GM18519 (cell line): ENCODE data around the gene GTF2A1.
"Not testable (repeated sequence)": the region's sequence is repeated elsewhere in the genome, so short reads cannot be mapped to it uniquely, and the experiment has no call there.

Experiments
- ATAC-seq: cut with Tn5 transposase; IDR thresholded peaks from one replicate; pipeline ENCODE4 v1.9.1; 2021; ENCODE audit warnings: mild to moderate bottlenecking, moderate library complexity; ENCODE audit not compliant: unreplicated experiment, low FRiP score

Gene GTF2A1

DNA sequence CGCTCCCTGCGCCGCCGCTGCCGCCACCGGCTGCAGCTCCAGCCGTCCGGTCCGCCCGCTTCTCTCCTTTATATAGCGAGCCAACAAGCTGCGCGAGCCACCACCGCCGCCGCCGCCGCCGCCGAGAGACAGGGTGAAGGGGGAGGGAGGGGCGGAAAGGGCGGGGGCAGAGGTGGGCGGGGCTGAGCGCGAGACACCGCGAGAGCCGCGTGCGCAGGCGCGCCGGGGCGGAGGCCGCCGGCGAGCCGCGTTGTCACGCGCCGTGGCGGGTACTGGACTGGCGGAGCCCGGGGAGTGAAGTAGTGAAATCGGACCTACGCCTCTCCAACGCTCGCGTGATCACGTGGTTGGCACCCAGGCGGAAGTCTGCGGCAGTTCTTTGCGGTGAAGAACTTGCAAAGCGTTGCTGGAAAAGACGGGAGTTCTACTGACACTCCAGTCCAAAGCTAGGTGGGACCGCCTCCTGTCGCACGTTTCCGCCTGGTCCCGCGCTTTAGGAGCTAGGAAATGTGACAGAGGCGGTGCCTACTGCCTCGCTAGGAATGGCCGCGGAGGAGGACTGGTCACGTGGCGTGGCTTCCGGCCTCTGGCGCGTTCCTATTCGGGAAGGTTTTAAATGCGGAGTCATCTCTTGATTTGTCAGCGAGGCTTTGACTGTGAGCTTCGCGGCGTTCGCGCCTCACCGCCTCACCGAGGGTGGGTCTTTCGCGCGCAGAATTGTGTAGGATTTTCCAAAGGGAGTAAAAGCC is at the start of gene GTF2A1:
Gene GTF2A1, minus strand, starts transcription at position 130 of the 749 bp plus-strand sequence. CDS start 441 bp downstream, outside the sequence.
- ATAC-seq, result peak; percentile 68

DNA sequence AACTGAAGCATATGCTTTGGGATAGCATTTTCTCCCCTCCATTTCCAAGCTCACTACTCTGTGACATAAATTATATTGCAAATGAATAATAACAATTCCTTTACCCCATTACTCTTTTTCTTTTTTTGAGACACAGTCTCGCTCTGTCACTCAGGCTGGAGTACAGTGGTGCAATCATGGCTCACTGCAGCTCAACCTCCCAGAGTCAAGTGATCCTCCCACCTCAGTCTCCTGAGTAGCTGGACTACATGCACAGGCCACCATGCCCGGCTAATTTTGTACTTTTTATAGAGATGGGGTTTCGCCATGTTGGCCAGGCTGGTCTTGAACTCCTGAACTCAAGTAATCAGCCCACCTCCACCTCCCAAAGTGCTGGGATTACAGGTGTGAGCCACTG is 49.2 kb upstream of the GTF2A1 start:
- ATAC-seq, result no peak

DNA sequence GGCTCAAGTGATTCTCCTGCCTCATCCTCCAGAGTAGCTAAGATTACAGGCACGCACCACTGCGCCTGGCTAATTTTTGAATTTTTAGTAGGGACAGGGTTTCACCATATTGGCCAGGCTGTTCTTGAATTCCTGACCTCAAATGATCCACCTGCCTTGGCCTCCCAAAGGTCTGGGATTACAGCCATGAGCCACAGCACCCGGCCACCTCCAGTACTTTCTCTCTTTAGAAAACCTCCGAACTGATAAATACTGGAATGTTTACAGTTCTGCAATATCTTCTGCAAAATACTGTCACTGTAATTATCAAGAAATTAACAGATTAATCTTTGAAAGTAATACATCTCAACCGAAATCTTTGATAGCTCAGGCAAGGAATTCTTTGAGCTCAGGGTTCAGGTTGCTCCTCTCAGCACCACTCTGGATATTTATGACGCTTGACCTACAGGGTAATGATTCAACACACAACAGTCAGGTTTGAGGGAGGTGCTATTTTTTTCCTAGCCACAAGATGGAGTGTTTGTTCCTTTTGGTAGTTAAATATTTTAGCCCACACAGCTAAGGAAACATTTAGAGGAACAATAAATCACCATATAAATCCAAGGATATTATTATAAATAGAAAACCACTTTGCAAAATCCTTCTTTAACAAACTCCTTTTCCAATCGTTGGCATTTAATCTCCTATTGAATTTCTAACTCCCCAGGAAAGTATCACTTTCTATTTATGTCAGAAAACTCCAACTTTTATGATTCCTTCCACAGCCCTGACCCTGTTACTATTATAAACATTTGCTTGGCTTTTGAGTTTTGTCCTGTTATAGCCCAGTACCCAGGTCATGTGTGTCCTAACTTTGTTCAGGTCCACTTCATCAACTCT is 48.6 kb upstream of the GTF2A1 start:
- ATAC-seq, result peak; percentile 57

DNA sequence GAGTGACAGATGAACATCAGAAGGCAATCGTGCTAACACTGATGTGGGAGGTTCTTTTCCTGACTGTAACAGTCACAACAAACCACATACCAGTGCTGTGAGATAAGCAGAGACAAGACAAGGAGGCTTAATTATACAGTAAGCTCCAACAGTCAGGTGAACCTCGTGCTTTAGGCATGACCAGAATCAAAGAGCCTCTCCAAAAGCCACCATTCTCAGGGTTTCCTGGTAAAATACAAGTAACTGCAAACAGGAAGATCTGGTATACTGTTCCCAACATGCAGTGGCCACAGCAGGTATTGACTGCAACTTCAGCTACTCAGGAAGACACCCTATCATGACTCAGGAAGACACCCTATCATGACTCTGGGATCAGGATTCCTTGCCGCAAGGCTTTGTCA is 47.3 kb upstream of the GTF2A1 start:
- no peak for ATAC-seq

DNA sequence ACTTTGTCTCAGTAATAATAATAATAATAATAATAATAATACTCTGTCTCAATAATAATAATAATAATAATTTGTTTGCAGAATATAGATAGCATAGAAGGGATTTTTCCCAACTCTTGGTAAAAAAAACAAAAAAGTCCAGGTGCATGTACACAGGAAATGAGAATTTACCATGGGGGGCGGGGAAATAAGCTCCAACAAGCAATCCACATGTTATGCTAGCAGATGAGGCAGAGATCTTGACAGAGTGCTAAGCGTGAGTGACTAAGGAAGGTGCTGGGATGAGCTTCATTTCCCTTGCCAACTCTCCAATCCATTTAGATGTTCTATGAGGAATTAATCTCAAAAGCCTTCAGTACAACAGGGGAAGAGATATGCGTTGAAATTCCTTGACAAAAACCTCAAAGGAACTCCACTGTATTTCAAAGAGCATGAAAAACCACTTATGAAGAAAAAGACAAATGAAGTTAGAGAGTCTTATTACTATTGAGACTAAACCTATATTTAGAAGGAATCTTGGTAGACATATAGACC is 44.9 kb upstream of the GTF2A1 start:
- no peak for ATAC-seq

DNA sequence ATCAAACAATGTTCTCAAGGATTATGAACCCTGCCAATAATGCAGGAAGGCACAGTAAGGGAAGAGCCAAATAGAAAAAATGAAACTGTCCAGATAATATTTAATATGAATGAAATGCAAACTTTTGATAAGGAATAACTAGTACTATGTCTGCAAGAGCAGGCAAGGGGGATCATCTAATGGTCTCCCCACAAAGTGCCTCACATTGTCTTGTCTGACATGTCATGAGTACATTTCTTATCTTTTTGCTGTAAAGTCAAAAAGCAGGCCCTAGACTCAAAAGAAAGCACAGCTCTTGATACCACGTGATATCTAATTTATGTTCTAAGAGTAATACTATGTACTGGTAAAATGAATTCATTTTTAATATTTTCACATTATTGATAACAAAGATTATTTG is 43.9 kb upstream of the GTF2A1 start:
- no peak for ATAC-seq

DNA sequence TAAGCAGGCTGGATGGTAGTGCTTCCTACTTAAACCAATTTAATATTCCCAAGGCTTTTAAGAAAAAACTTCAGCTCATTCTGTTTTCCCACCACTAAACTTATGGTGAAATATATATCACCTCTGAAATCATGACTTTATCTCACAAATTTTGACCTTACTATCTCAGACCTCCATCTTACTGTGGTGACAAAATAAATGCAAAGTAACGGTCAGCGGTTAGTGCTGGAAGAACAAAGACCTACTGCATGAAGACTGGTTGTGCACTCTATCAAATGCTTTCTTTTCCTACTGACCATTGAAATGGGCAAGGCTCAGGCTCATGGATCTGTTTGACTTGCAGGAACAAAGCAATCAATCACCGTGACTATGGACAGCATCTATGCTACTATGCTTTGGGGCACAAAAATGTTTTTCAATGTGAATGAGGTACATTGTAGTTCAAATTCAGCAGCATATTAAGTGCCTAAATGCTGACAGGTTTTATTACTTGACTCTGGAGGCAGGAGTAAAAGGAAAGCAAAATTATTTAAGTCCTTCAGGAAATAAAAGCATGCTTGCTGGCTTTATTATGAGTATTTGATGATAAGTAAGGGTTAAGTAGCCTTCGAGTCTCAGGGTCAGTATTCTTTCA is 43.1 kb upstream of the GTF2A1 start:
- ATAC-seq, result no peak

DNA sequence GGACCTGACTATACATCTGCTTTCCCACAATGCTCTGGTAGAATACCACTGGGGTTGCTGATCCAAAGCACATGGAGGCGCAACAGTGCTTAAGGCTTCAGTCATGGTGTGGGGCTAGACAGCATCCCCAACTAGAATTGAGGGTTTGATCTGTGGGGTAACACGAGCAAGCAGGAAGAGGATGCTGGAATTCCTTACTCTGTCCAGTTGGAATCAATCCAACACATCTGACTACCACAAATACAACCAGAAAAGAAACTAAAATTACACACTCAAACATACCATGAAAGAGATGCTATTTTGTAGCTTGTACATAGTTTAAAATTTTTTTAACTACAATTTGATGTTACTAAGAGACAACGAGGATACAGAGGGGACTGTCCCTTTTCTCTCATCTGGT is 40.4 kb upstream of the GTF2A1 start:
- no peak for ATAC-seq

DNA sequence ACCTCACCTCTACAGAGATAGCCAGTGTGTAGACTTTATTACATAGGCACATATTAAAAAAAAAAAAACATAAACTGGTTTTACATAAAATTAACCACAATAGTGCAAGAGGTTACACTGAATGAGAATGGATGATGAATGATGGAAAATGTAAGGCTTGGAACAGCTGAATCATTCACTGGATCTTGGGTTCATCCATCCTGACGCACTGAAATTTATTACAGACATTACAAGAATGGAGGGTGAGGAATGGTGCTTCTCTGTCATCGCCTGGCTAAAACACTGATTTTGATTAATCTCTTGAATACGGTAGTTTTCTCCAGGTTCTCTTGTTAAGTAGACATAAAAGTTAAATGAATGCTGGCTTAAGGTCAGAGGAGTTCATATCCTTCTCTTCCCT is 40.0 kb upstream of the GTF2A1 start:
- no peak for ATAC-seq

DNA sequence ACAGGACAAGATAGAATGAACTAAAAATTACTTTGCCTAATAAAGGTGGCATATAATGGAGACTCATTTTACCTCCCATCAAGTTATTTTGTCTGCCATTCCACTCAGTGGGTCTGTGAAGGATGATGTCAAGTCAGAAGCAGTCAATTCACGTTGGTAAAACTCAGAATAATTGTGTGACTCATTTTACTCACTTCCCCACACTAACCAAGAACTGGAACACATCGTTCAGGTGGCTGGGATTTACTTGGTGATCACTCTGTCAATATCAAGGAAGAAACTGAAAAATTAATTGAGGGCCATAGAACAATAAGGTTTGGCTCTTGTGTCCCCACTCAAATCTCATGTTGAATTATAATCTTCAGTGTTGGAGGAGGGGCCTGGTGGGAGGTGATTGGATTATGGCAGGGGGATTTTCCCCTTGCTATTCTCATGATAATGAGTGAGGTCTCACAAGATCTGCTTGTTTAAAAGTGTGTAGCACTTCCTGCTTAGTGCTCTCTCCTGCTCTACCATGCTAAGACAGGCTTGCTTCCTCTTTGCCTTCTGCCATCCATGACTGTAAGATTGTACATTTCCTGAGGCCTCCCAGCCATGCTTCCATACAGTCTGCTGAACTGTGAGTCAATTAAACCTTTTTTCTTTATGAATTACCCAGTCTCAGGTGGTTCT is 35.7 kb upstream of the GTF2A1 start:
- peak; percentile 67 for ATAC-seq

DNA sequence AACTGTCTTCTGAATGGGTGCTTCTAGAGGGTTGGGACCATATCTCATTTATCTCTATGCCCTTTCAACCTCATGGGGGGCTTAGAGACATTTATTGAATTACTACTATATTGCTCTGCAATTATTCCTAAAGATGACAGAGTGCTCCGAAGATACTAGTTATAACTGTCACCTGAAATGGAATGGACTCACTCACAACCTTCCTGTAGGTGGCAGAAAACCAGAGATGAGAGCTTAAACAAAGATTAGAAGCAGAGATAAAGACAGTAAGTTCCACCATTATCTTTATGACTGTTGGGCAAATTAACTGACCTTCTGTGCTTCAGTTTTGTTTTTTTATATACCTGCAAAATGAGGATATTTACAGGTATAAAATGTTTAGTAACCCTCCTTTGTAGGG is 31.5 kb upstream of the GTF2A1 start:
- ATAC-seq, result no peak

DNA sequence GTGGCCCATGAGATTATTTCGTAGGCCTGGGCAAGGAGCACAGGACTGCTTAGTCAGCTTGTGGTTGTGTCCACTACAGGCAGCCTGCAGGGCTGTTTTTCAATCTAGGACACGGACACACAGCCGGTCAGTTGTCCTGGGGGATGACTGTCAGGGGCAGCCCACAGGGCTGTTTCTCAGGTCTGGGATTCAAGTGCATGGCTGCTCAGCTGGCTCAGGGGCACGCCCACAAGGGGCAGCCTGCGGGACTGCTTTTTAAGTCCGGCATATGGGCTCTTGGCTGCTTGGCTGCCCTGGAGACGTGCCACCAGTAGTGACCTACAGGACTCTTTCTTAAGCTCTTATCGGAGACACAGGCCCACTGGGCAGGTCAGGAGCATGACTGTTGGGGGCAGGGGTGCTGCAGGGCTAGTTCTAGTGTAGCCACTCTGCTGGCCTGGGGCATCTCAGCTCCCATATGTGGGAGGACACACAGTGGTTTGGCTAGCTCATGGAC is 26.6 kb upstream of the GTF2A1 start:
- ATAC-seq, result no peak

DNA sequence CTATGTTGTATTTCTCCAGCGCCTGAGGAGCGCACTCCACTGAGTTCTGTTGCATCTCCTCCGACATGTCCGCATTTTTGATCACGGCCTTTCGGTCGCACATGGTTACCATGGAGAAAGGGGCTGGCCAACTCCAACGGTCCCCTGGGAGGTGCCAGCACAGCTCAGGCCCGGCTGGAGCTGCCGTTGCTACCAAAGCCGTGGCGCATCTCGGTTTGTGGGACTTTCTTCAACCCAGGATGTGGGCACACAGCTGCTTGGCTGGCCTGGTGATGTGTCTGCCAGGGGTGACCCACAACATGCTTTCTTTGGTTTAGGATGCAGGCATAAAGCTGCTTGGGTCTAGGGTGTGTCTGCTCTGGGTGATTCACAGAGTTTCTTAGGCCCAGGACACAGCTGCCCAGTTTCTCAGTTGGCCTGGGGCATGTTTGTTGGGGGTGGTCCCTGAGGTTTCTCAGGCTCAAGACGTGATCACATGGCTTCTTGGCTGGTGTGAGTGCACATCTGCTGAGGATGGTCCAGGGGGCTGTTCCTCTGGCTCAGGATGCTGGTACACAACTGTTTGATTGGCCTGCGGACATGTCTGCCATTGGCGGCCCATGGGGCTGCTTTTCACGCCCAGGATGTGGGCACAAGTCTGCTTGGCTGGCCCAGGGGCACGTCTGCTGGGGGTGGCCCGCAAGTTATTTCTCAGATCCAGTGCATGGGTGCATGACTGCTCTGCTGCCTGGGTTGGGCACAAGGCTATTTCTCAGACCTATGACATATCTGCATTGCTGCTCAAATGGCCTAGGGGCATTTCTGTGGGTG is 25.9 kb upstream of the GTF2A1 start:
- no peak for ATAC-seq

DNA sequence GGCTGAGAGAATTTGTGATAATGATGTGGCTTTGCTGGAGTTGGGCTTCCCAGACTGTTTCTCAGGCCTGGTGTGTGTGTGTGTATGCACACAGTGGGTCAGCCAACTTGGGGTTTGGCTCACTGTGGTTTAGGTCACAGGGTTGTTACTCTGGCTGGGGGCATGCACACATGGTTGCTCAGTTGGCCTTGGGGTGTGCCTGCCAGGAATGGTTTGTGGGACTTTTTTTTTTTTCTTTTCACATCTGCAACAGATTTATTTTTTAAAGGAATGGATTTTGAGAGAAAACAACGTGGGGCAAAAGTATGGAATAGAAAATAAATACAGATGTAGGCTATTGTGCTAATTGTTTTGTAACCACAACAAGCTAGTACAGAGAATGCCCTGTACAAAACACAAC is 25.0 kb upstream of the GTF2A1 start:
- no peak for ATAC-seq

DNA sequence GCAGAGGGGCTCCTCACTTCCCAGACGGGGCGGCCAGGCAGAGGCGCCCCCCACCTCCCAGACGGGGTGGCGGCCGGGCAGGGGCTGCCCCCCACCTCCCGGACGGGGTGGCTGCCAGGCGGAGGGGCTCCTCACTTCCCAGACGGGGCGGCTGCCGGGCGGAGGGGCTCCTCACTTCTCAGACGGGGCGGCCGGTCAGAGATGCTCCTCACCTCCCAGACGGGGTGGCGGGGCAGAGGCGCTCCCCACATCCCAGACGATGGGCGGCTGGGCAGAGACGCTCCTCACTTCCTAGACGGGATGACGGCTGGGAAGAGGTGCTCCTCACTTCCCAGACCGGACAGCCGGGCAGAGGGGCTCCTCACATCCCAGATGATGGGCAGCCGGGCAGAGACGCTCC is 23.7 kb upstream of the GTF2A1 start:
- not testable (repeated sequence) for ATAC-seq

DNA sequence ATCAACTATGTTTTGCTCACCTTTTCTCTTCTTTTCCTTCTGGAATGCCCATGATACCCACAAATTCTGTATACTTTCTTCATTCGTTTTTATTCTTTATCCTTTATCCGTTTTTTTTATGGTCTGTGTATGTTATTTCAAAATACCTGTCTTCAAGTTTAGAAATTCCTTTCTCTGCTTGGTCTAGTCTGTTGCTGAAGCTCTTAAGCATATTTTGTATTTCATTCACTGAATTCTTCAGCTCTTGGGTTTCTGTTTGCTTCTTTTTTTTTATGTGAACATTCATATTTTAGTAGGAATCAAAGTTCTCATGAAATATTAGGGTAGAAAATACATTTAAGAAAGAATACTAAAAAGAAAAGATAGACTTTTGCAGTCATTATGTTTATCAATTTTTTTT is 22.7 kb upstream of the GTF2A1 start:
- ATAC-seq, result no peak

DNA sequence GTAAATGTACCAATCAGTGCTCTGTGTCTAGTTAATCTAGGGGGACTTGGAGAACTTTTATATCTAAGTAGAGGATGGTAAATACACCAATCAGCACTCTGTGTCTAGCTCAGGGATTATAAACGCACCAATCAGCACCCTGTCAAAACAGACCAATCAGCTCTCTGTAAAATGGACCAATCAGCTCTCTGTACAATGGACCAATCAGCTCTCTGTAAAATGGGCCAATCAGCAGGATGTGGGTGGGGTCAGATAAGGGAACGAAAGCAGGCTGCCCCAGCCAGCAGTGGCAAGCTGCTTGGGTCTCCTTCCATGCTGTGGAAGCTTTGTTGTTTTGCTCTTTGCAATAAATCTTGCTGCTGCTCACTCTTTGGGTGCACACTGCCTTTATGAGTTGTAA is 16.1 kb upstream of the GTF2A1 start:
- ATAC-seq, result not testable (repeated sequence)

DNA sequence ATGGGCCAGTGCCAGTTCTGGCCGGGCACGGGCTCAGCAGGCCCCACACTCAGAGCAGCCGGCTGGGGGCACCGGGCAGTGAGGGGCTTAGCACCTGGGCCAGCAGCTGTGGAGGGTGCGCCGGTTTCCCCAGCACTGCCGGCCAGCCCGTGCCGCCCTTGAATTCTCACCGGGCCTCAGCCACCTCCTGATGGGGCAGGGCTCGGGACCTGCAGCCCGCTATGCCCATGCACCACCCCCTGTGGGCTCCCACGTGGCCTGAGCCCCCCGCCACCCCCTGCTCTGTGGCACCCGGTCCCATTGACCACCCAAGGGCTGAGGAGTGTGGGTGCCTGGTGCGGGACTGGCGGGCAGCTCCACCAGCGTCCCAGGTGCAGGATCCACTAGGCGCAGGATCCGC is 15.4 kb upstream of the GTF2A1 start:
- ATAC-seq, result no peak

DNA sequence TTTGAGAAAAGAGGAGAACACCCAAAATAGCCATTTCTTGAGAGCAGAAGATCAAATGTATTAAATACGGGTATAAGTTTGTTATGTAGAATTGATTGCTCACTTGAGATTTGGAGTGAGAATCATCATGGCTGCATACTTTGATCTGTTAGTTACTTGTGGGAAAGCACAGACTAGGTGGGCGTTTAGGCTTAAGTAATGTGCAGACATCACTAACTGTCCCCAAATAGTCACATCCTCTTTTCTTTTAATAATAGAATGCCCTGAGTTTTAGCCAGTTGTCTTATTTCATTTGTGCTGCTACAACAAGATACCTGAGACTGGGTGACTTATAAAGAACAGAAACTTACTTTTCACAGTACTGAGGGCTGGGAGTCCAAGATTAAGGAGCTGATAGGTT is 14.3 kb upstream of the GTF2A1 start:
- peak; percentile 88 for ATAC-seq

DNA sequence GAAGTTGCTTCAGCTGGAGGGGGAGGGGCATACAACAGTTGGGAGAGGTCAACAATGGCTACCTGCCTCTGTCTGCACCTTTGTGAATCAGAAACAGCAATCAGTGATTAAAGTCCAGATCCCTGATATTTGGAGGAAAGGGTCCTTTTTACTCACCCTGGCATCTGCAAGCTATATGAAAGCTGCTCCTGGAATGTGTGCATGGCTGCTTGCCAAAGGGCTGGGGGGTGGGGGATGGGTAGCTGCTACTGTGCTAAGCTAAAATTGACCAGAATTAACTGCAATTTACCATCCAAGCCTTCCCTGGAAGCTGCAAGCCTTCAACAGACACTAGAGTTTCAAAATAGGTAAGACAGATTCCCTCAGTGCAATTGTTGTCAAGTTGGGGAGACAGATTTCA is 13.5 kb upstream of the GTF2A1 start:
- ATAC-seq, result no peak
